Stimulated activated CD8-positive, alpha-beta memory T cell treated with anti-CD3 and anti-CD28 coated beads, Interleukin-4, amount 100 ng/mL, for 4 hours (primary cell): ENCODE data around the gene MACROD2.

Source experiments
- DNase-seq, 2 donors: peaks; one replicate each; pipeline ENCODE4 v3.0.0-alpha.2; 2020; ENCODE audit warnings: low read depth in 2 of 2, low spot score in 1 of 2

MACROD2 gene

DNA sequence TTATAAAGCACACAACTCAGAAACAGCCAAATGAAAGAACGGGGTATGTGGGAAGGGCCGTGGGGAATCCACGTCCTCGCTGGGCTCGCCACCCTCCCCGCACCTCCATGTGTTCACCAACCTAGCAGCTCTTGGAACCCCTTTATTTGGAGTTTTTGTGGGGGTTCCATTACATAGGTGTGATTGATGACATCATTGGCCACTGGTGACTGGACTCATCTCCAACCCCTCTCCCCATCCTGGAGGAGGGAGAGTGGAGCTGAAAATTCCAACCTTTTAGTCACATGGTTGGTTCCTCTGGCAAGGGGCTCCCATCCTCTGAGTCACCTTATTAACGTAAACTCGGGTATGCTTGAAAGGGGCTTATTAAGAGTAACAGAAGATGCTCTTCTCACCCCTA, 934.1 kb downstream of the MACROD2 start:
- DNase-seq, result no peak

DNA sequence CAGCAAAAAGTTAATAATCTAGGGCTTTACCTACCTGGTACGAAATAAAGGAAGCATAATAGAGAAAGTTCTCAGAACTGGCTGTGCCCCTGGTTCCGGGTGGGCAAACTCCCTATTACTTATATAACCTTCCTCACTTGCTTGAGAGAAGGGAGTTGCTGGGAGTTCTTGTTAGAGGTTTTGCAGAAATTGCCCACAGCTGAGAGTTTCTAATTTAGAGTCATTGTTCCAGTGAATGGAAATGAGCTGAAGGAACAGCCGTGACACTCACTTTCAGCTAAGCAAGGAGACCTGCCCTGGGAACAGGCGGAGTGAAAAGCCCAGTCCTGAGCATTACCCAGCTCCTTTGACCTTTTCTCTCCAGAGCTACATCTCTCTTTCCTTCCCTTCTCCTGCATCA, 936.7 kb downstream of the MACROD2 start:
- no peak for DNase-seq

DNA sequence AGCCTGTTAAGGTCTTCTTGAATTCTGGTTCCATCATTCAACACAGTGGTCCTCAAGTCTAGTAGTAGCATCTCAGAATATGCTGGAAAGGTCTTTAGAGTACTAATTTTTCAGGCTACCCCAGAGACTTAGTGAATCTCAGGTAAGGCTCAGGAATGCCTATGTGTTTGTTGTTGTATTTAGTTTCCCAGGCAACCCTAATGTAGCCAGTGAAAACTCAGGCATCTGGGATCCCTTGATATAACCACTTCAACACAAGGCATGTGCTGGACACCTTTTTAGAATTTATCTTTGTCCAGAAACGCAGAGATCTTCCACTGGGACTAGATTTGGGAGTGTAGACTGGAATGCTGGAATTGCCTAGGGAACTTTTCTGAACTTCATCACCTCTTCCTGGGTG, 940.0 kb downstream of the MACROD2 start:
- DNase-seq, result no peak

DNA sequence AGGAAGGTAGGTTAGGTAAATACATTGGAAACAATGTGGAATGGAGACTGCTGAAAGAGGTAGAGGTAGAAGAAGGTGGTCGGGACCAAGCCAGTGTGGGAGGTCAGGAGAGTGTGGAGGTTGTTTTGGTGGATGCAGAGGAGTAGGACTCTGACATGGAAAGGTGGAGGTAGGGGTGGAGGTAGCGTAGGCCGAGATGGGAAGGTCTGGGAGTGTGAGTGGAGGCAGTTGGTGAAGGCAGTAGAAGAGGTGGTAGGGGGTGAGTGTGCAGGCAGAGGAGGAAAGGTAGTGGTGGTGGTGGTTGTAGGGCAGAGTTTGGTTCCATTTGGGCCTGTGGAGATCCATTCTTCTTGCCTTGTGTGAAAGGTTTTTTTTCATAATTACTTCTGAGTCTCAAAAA, 941.7 kb downstream of the MACROD2 start:
- no peak for DNase-seq

DNA sequence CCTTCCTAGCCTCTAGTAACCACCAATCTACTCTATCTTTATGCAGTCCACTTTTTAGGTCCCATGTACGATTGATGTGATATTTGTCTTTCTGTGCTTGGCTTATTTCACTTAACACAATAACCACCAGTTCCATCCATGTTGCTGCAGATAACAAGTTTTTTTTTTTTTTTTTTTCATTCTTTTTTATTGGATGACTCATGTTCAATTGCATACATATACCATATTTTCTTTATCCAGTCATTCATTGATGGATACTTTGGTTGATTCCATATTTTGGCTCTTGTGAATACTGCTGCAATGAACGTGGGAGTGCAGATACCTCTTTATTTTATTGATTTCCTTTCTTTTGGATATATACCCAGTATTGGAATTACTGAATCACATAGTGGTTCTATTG, 942.5 kb downstream of the MACROD2 start:
- DNase-seq, result no peak

DNA sequence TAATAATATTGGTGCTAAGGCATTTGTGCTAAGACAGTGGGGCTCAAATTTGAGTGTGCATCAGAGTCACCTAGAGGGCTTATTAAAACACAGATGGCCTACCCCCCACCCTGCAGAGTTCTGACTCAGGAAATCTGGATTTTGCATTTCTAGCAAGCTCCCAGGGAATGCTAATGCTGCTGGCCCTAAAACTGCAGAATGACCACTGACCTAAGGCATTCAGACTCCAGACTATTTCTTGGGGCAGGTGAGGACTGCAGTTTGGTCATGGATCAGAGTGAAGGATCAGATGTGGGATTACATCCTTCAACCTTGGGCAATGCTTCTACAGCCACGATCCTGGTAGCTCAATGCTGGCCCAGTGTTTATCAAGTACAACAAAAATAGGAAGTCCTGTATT, 952.2 kb downstream of the MACROD2 start:
- no peak for DNase-seq

DNA sequence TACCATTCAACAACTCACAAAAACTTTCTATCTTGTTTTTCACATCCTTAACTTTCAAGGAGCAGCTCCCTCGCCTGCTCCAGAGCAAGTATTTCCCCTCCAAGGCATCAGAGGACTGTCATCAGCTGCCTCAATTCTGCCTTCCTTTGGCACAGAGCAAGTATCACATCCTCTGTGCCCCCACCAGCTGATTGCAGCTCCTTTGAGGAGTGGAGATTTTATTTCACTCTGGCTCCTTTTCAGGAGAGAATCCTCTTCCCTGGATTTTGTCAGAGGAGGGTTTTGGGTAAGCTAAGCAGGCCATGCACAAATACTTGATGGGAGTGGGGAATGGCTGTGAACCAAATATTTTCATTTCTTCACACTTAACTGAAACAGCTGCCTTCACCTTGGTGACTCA, 952.6 kb downstream of the MACROD2 start:
- no peak for DNase-seq

DNA sequence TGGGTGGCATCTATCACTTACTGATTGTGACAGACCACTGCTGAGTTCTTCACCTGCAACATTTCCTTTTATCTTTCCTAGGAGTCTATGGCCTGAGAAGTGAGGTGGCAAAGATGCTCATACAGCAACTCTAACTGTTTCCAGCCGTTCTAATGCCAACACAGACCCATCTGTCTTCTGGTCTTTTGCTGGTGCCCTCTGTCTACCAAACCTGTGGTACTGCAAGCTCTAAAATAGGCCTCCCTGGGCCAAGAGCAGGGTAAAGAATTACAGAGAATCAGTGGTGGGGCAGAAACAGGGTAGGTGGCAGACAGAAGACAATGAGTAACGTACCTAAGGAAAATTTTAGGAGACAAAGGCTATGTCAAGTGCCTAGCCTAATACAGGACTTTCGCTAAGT, 953.1 kb downstream of the MACROD2 start:
- DNase-seq, result no peak

DNA sequence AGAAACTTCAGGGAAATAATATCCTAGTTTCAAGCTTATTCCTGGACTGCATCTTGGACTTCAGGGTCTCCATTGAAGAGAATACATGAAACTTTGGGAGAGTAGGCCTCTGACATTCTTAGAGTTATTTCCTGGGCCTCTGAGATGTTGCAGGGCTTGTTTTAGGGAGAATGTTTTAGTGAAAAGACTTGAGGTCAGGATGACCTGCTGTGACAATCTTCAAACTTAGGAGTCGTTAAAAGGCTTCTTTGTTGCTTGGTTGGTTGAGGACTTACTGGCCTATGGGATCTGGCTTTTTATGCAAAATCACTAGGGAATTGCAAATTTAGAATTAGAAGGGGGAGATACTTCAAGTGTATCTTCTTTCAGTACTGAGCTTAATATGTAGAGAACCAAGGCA, 955.3 kb downstream of the MACROD2 start:
- DNase-seq, result no peak

DNA sequence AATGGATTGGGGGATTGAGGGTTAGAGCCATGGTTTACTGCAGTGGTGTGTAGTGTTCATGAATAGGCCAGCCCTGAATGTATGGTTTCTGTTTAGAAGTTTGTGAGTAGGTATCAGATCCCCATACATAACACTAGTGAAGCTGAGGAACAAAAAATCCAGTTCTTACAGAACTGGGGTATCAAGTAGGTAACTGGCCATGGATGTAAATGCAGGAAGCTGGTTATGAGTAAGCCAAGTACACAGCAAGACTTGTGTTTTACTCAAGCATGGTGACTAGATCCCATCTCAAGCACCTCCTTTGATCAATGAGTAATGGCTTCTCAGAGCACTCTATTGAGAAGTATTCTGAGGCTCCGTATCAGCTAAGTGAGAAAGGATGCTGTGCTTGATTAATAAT, 955.8 kb downstream of the MACROD2 start:
- DNase-seq, result no peak

DNA sequence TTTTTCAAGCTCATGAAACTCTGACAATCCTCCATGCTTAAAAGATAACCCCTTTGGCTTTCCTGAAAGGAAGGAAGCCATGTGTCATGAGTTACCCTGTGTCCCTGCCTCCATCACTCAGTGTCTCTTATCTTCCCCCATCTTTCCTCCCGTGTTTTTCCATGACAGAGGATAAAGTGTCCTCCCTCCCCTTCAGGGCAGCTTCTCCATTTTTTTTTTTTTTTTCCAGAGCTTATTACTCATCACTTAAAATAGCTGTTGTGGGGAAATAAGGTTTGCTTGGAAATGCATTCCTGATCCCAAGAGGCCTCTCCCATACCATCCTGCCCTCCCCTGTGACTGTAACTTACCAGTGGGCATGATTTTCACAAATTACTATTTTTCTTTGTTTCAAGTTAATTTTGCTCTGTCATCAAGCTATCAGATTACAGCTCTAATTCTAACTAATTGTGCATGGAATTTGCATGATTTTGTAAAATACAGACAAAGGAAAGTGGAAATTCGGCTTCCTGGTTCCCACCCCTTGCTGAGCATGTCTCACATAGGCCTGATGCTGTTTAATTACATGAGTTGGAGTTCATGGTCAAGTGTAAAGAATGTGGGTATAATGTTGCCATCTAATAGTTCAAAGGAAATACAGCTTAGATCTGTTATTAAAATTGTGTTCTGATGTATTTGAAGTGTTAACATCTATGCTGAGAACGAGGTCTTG, 956.5 kb downstream of the MACROD2 start:
- no peak for DNase-seq

DNA sequence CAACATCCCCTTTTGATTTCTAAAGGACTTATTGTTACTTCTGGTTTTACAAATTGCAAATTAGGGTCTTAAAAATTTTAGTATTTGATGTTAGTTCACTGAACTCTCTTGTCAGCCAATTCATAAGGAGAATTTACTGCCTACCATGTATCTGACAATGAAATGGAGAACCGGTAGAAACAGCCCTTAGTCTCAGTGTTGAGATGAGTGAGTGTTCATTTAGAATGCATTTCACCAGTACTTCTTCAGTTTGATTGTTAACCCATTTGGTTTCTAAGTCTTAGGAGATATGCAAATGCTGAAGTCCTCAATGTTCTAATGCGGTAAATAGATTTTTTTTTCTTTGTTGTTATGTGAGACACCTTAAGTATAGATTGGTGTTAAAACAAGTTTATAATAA, 958.4 kb downstream of the MACROD2 start:
- no peak for DNase-seq

DNA sequence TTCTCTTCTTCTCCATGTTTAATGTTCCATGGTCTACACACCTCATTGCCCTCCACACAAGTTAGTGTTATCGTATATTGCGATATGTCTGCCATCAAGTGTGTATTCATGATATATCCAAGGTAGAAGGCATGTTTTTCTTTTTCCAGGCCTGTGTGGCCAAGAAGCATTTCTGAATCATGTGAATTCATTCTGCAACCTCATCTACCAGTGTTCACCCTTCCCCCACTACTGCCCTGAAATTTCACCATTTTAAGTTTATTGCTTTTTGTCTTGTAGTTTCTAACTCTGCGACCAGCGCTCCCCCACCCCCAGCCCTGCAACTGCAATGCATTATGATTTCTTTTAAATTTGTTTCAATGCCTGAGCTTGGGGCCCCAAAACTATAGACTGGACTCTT, 960.1 kb downstream of the MACROD2 start:
- DNase-seq, result no peak

DNA sequence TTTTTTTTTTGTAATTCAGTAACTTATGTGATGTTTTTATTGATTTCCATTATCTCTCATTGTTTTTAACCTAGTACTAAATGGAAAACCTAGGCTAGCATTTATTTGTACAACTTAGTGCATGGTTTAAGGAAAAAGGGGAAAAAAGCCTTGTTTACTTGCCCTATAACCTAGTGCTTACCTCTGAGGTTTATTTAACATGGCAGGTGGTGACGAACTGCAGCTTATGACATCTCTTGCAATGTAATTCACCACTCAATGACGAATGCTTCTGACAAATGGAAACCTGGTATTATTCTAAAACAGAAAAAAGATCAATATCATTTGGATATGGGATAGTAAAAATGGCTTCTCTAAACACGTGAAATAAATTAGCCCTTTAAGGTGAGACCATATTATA, 960.7 kb downstream of the MACROD2 start:
- no peak for DNase-seq

DNA sequence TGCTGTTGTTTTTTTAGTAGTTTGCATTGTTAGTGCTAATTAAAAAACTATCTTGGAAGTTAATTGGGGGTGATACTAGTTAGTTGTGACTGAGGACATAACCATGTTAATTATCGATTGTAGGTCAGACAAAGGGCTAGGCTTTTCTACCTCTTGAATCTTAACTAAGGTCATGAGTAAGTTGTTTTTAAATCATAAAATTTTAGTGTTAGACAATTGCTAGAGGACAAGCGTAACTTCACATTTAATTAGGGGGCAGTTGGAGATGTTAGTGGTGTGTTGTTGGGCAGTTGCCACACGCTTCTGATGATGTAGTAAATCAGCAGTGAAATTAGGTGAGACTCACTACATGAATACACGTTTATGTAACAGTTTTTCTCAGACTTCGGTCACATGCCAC, 961.2 kb downstream of the MACROD2 start:
- DNase-seq, result no peak

DNA sequence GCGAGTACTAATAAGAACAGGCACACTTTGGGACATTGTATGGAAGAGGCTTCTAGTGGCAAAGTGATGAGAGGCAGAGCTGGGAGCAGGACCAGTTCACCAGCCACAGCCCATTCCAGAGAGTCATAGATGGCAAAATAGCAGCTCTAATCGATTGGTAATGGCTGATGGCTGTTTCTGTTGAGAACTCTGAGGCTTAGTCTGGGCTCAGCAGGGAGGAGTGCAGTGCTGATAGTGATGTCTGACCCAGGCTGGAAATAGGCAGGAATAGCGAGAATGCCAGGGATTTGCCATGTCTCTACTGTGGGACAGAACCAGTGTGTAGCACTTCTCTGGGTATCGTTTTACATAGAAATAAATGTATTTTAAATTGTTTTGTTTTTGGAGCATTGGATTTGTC, 962.1 kb downstream of the MACROD2 start:
- DNase-seq, result no peak

DNA sequence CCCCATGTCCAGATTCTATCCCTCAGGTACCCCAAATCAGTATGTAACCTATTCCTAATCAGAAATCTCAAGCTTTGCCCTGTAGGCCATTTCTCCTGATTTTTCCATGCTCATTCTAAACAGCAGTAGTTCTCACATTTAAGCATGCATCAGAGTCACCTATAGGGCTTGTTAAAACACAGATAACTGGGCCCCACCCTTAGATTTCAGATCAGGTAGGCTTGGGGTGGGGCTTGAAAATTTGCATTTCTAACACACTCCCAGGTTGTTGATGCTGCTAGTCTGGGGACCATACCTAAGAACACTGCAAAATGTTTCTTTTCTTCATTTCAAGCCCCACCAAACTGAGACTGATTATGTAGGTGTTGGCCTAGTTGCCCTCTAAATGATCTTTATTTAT, 963.3 kb downstream of the MACROD2 start:
- DNase-seq, result no peak

DNA sequence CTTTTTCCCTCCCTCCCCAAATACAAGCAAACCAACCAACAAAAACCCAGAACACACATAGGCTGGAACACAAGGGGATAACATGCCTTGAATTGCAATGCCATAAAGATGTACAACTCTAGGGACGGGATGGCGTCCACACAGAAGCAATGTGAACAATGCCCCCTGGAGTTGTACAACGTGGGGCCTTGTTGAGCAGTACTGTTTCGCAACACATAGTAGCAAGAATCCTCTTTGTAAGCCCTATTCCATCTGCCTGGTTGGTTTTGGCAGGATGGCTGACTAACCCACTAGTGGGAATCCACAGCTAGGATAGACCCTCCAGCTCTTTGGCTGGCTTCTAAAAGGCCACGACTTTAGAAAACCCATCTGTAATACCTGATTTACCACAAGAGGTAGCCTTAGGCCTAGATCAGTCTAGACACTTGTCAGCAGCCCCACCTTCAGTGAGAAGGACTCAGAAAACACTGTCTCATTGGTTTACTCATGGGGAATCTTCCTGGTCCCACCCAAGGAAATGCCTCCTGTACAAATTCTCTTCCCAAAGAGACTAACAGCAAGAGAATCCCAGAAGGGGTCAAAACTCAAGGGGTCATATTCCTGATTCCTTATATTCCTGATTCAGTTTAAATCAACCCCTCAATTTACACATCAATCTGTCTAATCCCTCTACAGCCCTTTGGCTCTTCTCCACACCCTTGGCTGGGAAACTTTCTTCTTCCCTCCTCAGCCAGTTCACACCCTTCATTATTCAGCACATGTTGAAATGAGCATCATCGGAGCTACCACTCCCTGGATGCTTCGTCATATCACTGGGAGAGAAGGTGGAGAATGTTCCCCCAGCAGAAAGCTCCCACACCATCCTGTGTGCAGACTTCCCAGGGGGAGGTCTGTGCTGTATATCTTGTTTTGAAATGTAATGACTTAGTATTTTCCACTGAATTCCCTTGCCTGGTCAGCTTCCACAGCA, 964.5 kb downstream of the MACROD2 start:
- no peak for DNase-seq

DNA sequence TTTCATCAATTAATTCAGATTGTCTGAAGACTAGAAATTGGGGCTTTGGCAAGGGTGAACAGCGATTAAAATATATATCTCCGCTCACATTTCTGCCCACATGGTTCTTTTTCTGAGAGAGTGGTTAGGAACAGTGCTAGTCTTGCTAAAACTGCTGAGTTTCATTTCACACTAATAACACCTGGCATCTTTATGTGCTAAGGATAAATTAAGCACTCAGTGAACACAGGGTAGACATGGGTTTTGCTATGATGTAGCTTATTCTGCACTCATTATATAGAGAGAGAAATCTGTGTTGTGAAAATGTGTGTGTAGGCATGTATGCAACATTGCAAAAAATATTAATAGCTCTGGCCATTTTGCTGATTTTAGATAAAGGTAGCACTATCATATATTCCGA, 965.5 kb downstream of the MACROD2 start:
- DNase-seq, result no peak

DNA sequence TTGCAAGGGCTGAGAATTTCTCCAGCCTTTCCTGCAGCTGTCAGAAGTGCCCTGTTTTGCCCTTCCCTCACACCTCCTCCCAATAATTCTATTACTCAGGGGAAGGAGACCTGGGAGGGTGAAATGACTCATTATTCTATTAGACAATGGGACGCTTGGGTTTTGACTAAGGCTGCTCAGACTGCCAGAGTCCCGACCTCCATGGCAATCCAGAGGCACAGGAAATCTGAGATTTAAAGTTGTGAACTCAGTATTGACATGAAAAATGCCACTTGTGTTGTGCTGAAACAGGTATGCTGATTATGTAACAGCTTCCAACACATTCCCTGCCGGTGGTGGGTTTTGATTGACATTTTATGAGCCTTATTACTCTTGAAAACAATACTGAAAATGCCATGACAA, 967.9 kb downstream of the MACROD2 start:
- DNase-seq, result no peak

DNA sequence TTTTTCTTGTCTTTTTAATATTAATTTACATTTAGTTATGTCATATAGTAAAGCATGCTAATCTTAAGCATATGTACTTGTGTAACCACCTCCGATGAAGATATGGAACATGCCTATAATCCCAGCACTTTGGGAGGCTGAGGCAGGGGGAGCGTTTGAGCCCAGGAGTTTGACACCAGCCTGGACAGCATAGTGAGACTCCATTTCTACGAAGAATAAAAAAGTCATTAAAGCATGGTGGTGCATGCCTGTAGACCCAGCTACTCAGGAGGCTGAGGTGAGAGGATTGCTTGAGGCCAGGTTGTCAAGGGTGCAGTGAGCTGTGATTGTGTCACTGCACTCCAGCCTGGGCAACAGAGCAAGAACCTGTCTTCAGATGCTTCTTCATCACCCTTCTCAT, 970.9 kb downstream of the MACROD2 start:
- DNase-seq, result no peak

DNA sequence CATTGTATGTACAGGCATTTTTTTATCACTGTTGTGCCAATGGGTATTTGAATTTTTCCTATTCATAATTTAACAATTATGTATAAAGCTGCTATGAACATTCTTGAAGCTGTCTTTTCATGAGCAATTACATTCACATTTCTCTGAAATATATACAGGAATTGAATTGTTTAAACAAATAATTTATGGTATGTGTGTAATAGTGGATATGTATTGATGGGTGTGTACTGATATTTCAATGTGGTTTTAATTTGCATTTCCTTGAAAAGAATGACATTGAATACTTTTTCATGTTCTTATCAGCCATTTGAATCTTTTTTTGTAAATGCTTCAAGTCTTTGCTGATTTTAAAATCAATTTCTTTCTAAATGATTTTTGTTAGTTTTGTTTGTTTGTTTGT, 971.5 kb downstream of the MACROD2 start:
- DNase-seq, result no peak

DNA sequence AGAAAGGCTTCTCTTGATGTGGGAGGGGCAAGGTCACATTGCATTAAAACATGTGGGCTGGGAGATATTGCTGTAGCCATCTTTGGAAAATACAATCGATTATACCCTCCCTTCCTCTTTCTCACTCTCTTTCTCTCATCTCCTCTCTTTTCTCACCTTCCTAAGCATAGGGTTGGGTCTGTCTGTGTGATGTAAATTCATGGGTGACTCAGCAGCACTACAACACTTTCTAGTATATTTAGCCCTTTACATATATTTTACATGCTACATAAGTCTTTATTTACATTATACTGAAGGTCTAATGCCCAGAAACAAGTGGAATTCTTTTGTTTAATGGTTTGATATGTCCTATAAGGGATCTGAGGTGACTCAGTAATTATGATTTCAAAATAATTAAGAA, 976.9 kb downstream of the MACROD2 start:
- DNase-seq, result no peak
